Suprapubic skin (tissue), 4 donors: Measurements from ENCODE around the gene HIF1A. TPM values are rescaled to one million over a fixed set of nuclear protein-coding genes. Genes with fewer than 3 reads are reported as not detected.
"Not testable (repeated sequence)": the region's sequence is repeated elsewhere in the genome, so short reads cannot be mapped to it uniquely, and the experiment has no call there.

Experiments used
- DNase-seq, 2 donors: peaks; one replicate each; pipeline ENCODE4 v3.0.0-alpha.2; 2019; ENCODE audit warnings: low spot score in 2 of 2
- H3K27ac ChIP-seq: fragments of 200-600 bp; sonication (generic); one replicate; pipeline ENCODE4 v1.5.1; 2019
- H3K27me3 ChIP-seq: fragments of 200-600 bp; sonication (generic); one replicate; pipeline ENCODE4 v1.5.1; 2019
- H3K36me3 ChIP-seq: fragments of 200-600 bp; sonication (generic); one replicate; pipeline ENCODE4 v1.5.1; 2019
- H3K4me1 ChIP-seq: fragments of 200-600 bp; sonication (generic); one replicate; pipeline ENCODE4 v1.5.1; 2019
- H3K4me3 ChIP-seq: fragments of 200-600 bp; sonication (generic); one replicate; pipeline ENCODE4 v1.5.1; 2019; ENCODE audit warnings: mild to moderate bottlenecking
- H3K9me3 ChIP-seq: fragments of 200-600 bp; sonication (generic); one replicate; pipeline ENCODE4 v1.5.1; 2019
- EP300 ChIP-seq: sonication (generic); formaldehyde crosslinking; IDR thresholded peaks from one replicate; pipeline ENCODE4 v1.6.1; 2017; ENCODE audit warnings: antibody characterized with exemption
- POLR2A ChIP-seq, 2 donors: fragments of 450-650 bp; IDR thresholded peaks; one replicate each; pipeline ENCODE4 v1.6.1; 2017; ENCODE audit warnings: antibody characterized with exemption in 2 of 2, mild to moderate bottlenecking in 2 of 2, moderate library complexity in 2 of 2
- POLR2AphosphoS5 ChIP-seq, 3 donors: sonication (generic); formaldehyde crosslinking; IDR thresholded peaks; one replicate each; pipeline ENCODE4 v1.6.1; 2017; ENCODE audit warnings: antibody characterized with exemption in 3 of 3
- WGBS: methylation state at CpG from one replicate; pipeline ENCODE4 v1.1.5; 2018; 5-methylcytosine and 5-hydroxymethylcytosine counted together
- total RNA-seq, 4 donors: library from RNA; depleted of rRNA; stranded (reverse); fragments of >200 nt; gene quantifications; one replicate each; pipeline ENCODE4 v1.1.0, GENCODE V29; 2016
- TF ChIP-seq, protein P1 (sequence below), 2 donors: fragments of 200-600 bp in 1 of 2; fragments of 450-650 bp in 1 of 2; sonication (generic) in 1 of 2; IDR thresholded peaks; one replicate each; pipeline ENCODE4 v1.5.1; 2016 to 2019; ENCODE audit warnings: antibody characterized with exemption in 2 of 2, mild to moderate bottlenecking in 1 of 2, moderate library complexity in 1 of 2

HIF1A gene
- total RNA-seq, 4 donors from 2014 or later: 62.6 to 92.9 (median 77.5) TPM

DNA sequence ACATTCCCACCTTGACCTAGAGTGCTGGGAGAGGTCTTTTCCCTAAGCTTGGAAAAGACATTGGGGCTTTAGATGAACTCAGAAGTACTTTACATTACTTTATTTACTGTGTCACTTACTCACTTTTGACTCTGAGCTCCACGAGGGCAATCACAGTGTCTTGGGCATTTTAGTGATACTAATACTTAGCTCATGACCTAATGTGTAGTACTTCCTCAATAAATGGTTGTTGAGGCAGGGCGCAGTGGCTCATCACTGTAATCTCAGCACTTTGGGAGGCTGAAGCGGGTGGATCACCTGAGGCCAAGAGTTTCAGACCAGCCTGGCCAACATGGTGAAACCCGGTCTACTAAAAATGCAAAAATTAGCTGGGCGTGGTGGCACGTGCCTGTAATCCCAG lies 47.1 kb downstream of the HIF1A start:
- 94% methylated on average over 6 of the region's 6 CpGs for WGBS
- TF ChIP-seq POLR2AphosphoS5 (IDR thresholded peaks at IDR 0.05): no peak
- no peak for TF ChIP-seq POLR2A (IDR thresholded peaks at IDR 0.05)
- TF ChIP-seq, protein P1, sequence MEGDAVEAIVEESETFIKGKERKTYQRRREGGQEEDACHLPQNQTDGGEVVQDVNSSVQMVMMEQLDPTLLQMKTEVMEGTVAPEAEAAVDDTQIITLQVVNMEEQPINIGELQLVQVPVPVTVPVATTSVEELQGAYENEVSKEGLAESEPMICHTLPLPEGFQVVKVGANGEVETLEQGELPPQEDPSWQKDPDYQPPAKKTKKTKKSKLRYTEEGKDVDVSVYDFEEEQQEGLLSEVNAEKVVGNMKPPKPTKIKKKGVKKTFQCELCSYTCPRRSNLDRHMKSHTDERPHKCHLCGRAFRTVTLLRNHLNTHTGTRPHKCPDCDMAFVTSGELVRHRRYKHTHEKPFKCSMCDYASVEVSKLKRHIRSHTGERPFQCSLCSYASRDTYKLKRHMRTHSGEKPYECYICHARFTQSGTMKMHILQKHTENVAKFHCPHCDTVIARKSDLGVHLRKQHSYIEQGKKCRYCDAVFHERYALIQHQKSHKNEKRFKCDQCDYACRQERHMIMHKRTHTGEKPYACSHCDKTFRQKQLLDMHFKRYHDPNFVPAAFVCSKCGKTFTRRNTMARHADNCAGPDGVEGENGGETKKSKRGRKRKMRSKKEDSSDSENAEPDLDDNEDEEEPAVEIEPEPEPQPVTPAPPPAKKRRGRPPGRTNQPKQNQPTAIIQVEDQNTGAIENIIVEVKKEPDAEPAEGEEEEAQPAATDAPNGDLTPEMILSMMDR (IDR thresholded peaks at IDR 0.05): no peak
- no peak for TF ChIP-seq EP300
- H3K4me3 ChIP-seq: no peak overlapping the region
- no peaks in the 10 kb centered on the region for H3K27me3 ChIP-seq
- no peaks in the 10 kb centered on the region for H3K4me1 ChIP-seq
- H3K36me3 ChIP-seq: peaks cover 91% of the 10 kb centered on the region
- no peak for DNase-seq
- H3K9me3 ChIP-seq: no peaks in the 10 kb centered on the region
- no peak overlapping the region for H3K27ac ChIP-seq

DNA sequence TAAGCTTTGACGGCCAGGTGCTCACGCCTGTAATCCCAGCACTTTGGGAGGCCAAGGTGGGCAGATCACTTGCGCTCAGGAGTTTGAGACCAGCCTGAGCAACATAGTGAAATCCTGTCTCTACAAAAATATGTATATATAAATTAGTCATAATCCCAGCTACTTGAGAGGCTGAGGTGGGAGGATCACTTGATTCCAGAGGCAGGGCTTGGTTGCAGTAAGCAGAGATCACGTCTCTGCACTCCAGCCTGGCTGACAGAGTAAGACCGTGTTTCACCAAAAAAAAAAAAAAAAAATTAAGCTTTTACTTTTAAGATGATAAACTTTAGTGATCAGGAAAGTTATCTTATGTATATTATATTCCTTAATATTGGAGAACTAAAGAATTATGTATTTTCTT lies 48.9 kb downstream of the HIF1A start:
- no peak for DNase-seq
- no peaks in the 10 kb centered on the region for H3K4me1 ChIP-seq
- no peaks in the 10 kb centered on the region for H3K9me3 ChIP-seq
- H3K27me3 ChIP-seq: no peaks in the 10 kb centered on the region
- H3K4me3 ChIP-seq: no peak overlapping the region
- TF ChIP-seq, protein P1 (IDR thresholded peaks at IDR 0.05): no peak
- TF ChIP-seq EP300 (no peak), POLR2AphosphoS5 (IDR thresholded peaks at IDR 0.05) (no peak), POLR2A (IDR thresholded peaks at IDR 0.05) (no peak)
- WGBS: 95% methylated on average over 5 of the region's 5 CpGs
- peaks cover 75% of the 10 kb centered on the region for H3K36me3 ChIP-seq
- H3K27ac ChIP-seq: no peak overlapping the region

DNA sequence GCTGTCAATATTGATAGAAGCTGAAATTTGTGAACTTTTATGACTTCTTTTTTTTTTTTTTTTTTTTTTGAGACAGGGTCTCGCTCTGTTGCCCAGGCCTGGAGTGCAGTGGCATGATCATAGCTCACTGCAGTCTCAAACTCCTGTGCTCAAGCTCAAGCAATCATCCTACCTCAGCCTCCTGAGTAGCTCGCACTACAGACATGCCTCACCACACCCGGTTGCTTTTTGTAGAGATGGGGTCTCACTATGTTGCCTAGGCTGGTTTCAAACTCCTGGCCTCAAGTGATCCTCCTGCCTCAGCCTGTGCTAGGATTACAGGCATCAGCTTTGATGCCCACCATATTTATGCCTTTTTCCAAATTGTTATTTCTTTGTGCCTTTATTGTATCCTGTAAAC lies 51.0 kb downstream of the HIF1A start:
- peaks cover 61% of the 10 kb centered on the region for H3K36me3 ChIP-seq
- not testable (repeated sequence) for H3K9me3 ChIP-seq, H3K27me3 ChIP-seq, H3K27ac ChIP-seq, H3K4me3 ChIP-seq, H3K4me1 ChIP-seq, DNase-seq
- WGBS: 95% methylated on average over 3 of the region's 3 CpGs

DNA sequence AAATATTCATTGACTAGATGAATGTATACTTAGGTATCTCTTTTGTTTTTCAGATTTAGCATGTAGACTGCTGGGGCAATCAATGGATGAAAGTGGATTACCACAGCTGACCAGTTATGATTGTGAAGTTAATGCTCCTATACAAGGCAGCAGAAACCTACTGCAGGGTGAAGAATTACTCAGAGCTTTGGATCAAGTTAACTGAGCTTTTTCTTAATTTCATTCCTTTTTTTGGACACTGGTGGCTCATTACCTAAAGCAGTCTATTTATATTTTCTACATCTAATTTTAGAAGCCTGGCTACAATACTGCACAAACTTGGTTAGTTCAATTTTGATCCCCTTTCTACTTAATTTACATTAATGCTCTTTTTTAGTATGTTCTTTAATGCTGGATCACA lies 51.6 kb downstream of the HIF1A start:
- Histone ChIP-seq H3K27ac (no peak overlapping the region), H3K4me1 (peaks cover 12% of the 10 kb centered on the region), H3K36me3 (peaks cover 56% of the 10 kb centered on the region), H3K4me3 (no peak overlapping the region), H3K9me3 (no peaks in the 10 kb centered on the region), H3K27me3 (no peaks in the 10 kb centered on the region)
- no peak for DNase-seq
- TF ChIP-seq POLR2AphosphoS5 (IDR thresholded peaks at IDR 0.05) (no peak), EP300 (no peak), POLR2A (IDR thresholded peaks at IDR 0.05) (no peak)
- TF ChIP-seq, protein P1 (IDR thresholded peaks at IDR 0.05): no peak

DNA sequence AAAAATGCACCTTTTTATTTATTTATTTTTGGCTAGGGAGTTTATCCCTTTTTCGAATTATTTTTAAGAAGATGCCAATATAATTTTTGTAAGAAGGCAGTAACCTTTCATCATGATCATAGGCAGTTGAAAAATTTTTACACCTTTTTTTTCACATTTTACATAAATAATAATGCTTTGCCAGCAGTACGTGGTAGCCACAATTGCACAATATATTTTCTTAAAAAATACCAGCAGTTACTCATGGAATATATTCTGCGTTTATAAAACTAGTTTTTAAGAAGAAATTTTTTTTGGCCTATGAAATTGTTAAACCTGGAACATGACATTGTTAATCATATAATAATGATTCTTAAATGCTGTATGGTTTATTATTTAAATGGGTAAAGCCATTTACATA lies 52.0 kb downstream of the HIF1A start:
- H3K36me3 ChIP-seq: peaks cover 51% of the 10 kb centered on the region
- no peak for DNase-seq
- no peaks in the 10 kb centered on the region for H3K27me3 ChIP-seq
- TF ChIP-seq POLR2AphosphoS5 (IDR thresholded peaks at IDR 0.05): no peak
- TF ChIP-seq EP300: no peak
- TF ChIP-seq, protein P1 (IDR thresholded peaks at IDR 0.05): no peak
- H3K27ac ChIP-seq: no peak overlapping the region
- peaks cover 14% of the 10 kb centered on the region for H3K4me1 ChIP-seq
- no peak overlapping the region for H3K4me3 ChIP-seq
- WGBS: 90% methylated on average over 3 of the region's 3 CpGs
- no peaks in the 10 kb centered on the region for H3K9me3 ChIP-seq

DNA sequence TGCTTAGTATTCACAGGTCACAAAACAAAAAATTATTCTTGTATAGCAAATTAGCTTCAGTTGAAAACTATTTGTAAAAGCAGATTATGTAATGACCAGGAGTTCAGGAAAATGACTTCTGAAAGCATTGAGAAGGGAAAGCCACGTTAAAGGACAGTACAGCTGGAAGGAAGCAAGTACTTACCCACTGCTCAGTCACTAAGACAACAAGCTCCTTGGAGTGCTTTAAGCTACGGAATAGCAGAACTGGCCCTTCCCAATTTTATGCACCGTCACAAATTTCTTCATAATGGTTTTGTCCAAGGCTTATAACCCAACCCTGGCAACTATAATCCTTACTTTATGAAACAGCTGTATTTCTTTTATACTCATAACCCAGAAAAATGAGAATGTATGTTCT lies 54.0 kb downstream of the HIF1A start:
- Histone ChIP-seq H3K4me1 (peaks cover 14% of the 10 kb centered on the region), H3K36me3 (peaks cover 32% of the 10 kb centered on the region), H3K4me3 (no peak overlapping the region), H3K27ac (no peak overlapping the region), H3K9me3 (no peaks in the 10 kb centered on the region), H3K27me3 (no peaks in the 10 kb centered on the region)
- TF ChIP-seq POLR2A (IDR thresholded peaks at IDR 0.05): no peak
- no peak for TF ChIP-seq POLR2AphosphoS5 (IDR thresholded peaks at IDR 0.05)
- TF ChIP-seq, protein P1 (IDR thresholded peaks at IDR 0.05): no peak
- TF ChIP-seq EP300: no peak
- no peak for DNase-seq
- WGBS: 72% methylated on average over 3 of the region's 3 CpGs
